WTC11 (cell line): ENCODE measurements around the gene FIZ1. TPM values are rescaled to one million over a fixed set of nuclear protein-coding genes. Genes with fewer than 3 reads are reported as not detected.

Experiments
- ATAC-seq: fragments of 200-7000 bp; cut with Tn5 transposase; 2 replicates; pipeline ENCODE4 v1.10.0; 2021; ENCODE audit warnings: mild to moderate bottlenecking, moderate library complexity
- CTCF ChIA-PET: fragments of 300-600 bp; sonication (Branson Sonifier 250); formaldehyde crosslinking; loops from one replicate; lab custom pipeline; 2021; ENCODE audit warnings: antibody characterized with exemption; lab: Charles Lee
- POLR2A ChIA-PET: fragments of 350-600 bp; sonication (Branson Sonifier 250); formaldehyde crosslinking; loops from one replicate; lab custom pipeline; 2021; ENCODE audit warnings: antibody characterized with exemption; lab: Charles Lee
- DNase-seq: peaks from one replicate; pipeline ENCODE4 v3.0.0; 2021; ENCODE audit warnings: low spot score
- H3K27ac Mint-ChIP-seq: 2 replicates; pipeline ENCODE4 v1.8.0; 2021; ENCODE audit warnings: mixed read lengths
- H3K27me3 Mint-ChIP-seq: 2 replicates; pipeline ENCODE4 v1.8.0; 2021; ENCODE audit warnings: low read depth, mild to moderate bottlenecking, moderate library complexity, mixed read lengths
- H3K36me3 Mint-ChIP-seq: 2 replicates; pipeline ENCODE4 v1.8.0; 2021; ENCODE audit warnings: mixed read lengths
- H3K4me1 Mint-ChIP-seq: 2 replicates; pipeline ENCODE4 v1.8.0; 2022; ENCODE audit warnings: mixed read lengths
- H3K4me3 Mint-ChIP-seq: 2 replicates; pipeline ENCODE4 v1.8.0; 2021; ENCODE audit warnings: mild to moderate bottlenecking, moderate library complexity, mixed read lengths
- H3K9me3 Mint-ChIP-seq: 2 replicates; pipeline ENCODE4 v1.8.0; 2021; ENCODE audit warnings: mixed read lengths
- ARID4B ChIP-seq: sonication (generic); formaldehyde crosslinking; IDR thresholded peaks from 2 replicates; pipeline ENCODE4 v1.8.0; 2023; ENCODE audit warnings: missing genetic modification reagents, mild to moderate bottlenecking, borderline replicate concordance
- ATF2 ChIP-seq: sonication (generic); formaldehyde crosslinking; IDR thresholded peaks from 2 replicates; pipeline ENCODE4 v1.8.1; 2022; ENCODE audit warnings: low read depth, missing genetic modification reagents, borderline replicate concordance
- CREM ChIP-seq: sonication (generic); formaldehyde crosslinking; IDR thresholded peaks from 2 replicates; pipeline ENCODE4 v1.8.1; 2022; ENCODE audit warnings: mild to moderate bottlenecking, missing genetic modification reagents, moderate library complexity
- ELF4 ChIP-seq: sonication (generic); formaldehyde crosslinking; IDR thresholded peaks from 2 replicates; pipeline ENCODE4 v1.8.1; 2022; ENCODE audit warnings: low read depth, mild to moderate bottlenecking, moderate library complexity, missing genetic modification reagents
- EMX1 ChIP-seq: fragments of 250-450 bp; sonication (Bioruptor Pico); IDR thresholded peaks from 2 replicates; pipeline ENCODE4 v1.8.0; 2021; ENCODE audit warnings: mild to moderate bottlenecking
- ESRRA ChIP-seq: sonication (generic); formaldehyde crosslinking; IDR thresholded peaks from 2 replicates; pipeline ENCODE4 v1.8.1; 2022; ENCODE audit warnings: mild to moderate bottlenecking, missing genetic modification reagents, borderline replicate concordance
- GABPB1 ChIP-seq: sonication (generic); formaldehyde crosslinking; IDR thresholded peaks from 2 replicates; pipeline ENCODE4 v1.8.1; 2023; ENCODE audit warnings: mild to moderate bottlenecking, missing genetic modification reagents
- GTF2I ChIP-seq: fragments of 250-450 bp; sonication (Bioruptor Pico); conservative IDR thresholded peaks from 2 replicates; pipeline ENCODE4 v1.4.0; 2021; ENCODE audit warnings: mild to moderate bottlenecking
- IRF2 ChIP-seq: sonication (generic); formaldehyde crosslinking; IDR thresholded peaks from 2 replicates; pipeline ENCODE4 v1.8.0; 2022; ENCODE audit warnings: low read depth, missing genetic modification reagents, borderline replicate concordance
- NR1H2 ChIP-seq: sonication (generic); formaldehyde crosslinking; IDR thresholded peaks from 2 replicates; pipeline ENCODE4 v1.9.0; 2021; ENCODE audit warnings: mild to moderate bottlenecking, moderate library complexity, missing genetic modification reagents
- OVOL2 ChIP-seq: fragments of 250-450 bp; sonication (Bioruptor Pico); IDR thresholded peaks from 2 replicates; pipeline ENCODE4 v1.9.0; 2021; ENCODE audit warnings: mild to moderate bottlenecking, borderline replicate concordance
- PRDM15 ChIP-seq: sonication (generic); formaldehyde crosslinking; IDR thresholded peaks from 2 replicates; pipeline ENCODE4 v1.8.0; 2022; ENCODE audit warnings: missing genetic modification reagents
- TP53 ChIP-seq: sonication (generic); formaldehyde crosslinking; IDR thresholded peaks from 2 replicates; pipeline ENCODE4 v1.8.1; 2023; ENCODE audit warnings: mild to moderate bottlenecking, missing genetic modification reagents
- ZBTB21 ChIP-seq: sonication (generic); formaldehyde crosslinking; IDR thresholded peaks from 2 replicates; pipeline ENCODE4 v1.8.1; 2023; ENCODE audit warnings: mild to moderate bottlenecking, missing genetic modification reagents, borderline replicate concordance
- ZNF263 ChIP-seq: sonication (generic); formaldehyde crosslinking; IDR thresholded peaks from 2 replicates; pipeline ENCODE4 v1.8.1; 2022; ENCODE audit warnings: low read depth, mild to moderate bottlenecking, moderate library complexity, missing genetic modification reagents
- ZNF671 ChIP-seq: fragments of 250-450 bp; sonication (Bioruptor Pico); IDR thresholded peaks from 2 replicates; pipeline ENCODE4 v1.8.0; 2021; ENCODE audit warnings: mild to moderate bottlenecking
- total RNA-seq: library from RNA; stranded (reverse); gene quantifications from 3 replicates; pipeline ENCODE4 v1.2.3, GENCODE V29; 2021
- TF ChIP-seq, protein P1 (sequence below): sonication (generic); formaldehyde crosslinking; IDR thresholded peaks from 2 replicates; pipeline ENCODE4 v1.8.1; 2023; ENCODE audit warnings: mild to moderate bottlenecking, missing genetic modification reagents
- TF ChIP-seq, protein P2 (sequence below): fragments of 250-450 bp; sonication (Bioruptor Pico); IDR thresholded peaks from 2 replicates; pipeline ENCODE4 v1.9.0; 2021; ENCODE audit warnings: mild to moderate bottlenecking
- TF ChIP-seq, protein P3 (sequence below): sonication (generic); formaldehyde crosslinking; conservative IDR thresholded peaks from 2 replicates; pipeline ENCODE4 v1.8.1; 2022; ENCODE audit warnings: mild to moderate bottlenecking, missing genetic modification reagents

FIZ1 gene
- total RNA-seq, 1 experiment from 2014 or later = 20.1 TPM

GRCh38 chr19:55597501-55597921 is 1.8 kb downstream of the FIZ1 start:
- H3K27me3 Mint-ChIP-seq = no peaks in the 10 kb centered on the region; the same call in 1 of the 2 replicates
- ChIA-PET POLR2A (interaction anchor here (0.6 kb wide), 1 partner anchor 50 kb away, joined by 3 read pairs; the partner anchor contains the start of gene CCDC106), CTCF (interaction anchor here (1.0 to 3.0 kb wide), 5 partner anchors 9 to 130 kb away, joined by 4 to 17 read pairs (median 13); partner anchors contain the start of gene ZNF865)
- H3K27ac Mint-ChIP-seq = no peak overlapping the region
- no peak for ATAC-seq
- peaks cover 21% of the 10 kb centered on the region for H3K4me1 Mint-ChIP-seq
- no peaks in the 10 kb centered on the region for H3K9me3 Mint-ChIP-seq
- H3K4me3 Mint-ChIP-seq = no peak overlapping the region
- peaks cover 23% of the 10 kb centered on the region for H3K36me3 Mint-ChIP-seq
- no peak for DNase-seq
- no peak for TF ChIP-seq ZNF263 (CRISPR knock-in tag)
- no peak for TF ChIP-seq EMX1
- no peak for TF ChIP-seq GABPB1 (CRISPR knock-in tag)
- no peak for TF ChIP-seq PRDM15 (CRISPR knock-in tag)
- TF ChIP-seq IRF2 = no peak
- TF ChIP-seq, protein P1, sequence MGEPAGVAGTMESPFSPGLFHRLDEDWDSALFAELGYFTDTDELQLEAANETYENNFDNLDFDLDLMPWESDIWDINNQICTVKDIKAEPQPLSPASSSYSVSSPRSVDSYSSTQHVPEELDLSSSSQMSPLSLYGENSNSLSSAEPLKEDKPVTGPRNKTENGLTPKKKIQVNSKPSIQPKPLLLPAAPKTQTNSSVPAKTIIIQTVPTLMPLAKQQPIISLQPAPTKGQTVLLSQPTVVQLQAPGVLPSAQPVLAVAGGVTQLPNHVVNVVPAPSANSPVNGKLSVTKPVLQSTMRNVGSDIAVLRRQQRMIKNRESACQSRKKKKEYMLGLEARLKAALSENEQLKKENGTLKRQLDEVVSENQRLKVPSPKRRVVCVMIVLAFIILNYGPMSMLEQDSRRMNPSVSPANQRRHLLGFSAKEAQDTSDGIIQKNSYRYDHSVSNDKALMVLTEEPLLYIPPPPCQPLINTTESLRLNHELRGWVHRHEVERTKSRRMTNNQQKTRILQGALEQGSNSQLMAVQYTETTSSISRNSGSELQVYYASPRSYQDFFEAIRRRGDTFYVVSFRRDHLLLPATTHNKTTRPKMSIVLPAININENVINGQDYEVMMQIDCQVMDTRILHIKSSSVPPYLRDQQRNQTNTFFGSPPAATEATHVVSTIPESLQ = no peak
- TF ChIP-seq NR1H2 (CRISPR knock-in tag) = no peak
- TF ChIP-seq ZNF671 (CRISPR knock-in tag) = no peak
- no peak for TF ChIP-seq ARID4B (CRISPR knock-in tag)
- TF ChIP-seq, protein P2, sequence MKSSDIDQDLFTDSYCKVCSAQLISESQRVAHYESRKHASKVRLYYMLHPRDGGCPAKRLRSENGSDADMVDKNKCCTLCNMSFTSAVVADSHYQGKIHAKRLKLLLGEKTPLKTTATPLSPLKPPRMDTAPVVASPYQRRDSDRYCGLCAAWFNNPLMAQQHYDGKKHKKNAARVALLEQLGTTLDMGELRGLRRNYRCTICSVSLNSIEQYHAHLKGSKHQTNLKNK = no peak
- TF ChIP-seq ESRRA (CRISPR knock-in tag) = no peak
- TF ChIP-seq ELF4 (CRISPR knock-in tag) = no peak
- TF ChIP-seq CREM = no peak
- no peak for TF ChIP-seq GTF2I (CRISPR knock-in tag)
- TF ChIP-seq ATF2 = no peak
- TF ChIP-seq, protein P3, sequence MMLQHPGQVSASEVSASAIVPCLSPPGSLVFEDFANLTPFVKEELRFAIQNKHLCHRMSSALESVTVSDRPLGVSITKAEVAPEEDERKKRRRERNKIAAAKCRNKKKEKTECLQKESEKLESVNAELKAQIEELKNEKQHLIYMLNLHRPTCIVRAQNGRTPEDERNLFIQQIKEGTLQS = no peak
- TF ChIP-seq OVOL2 (CRISPR knock-in tag) = no peak
- no peak for TF ChIP-seq TP53 (CRISPR knock-in tag)
- TF ChIP-seq ZBTB21 (CRISPR knock-in tag) = no peak
